Measurements from ENCODE around the gene FOSL1. TPM values are rescaled to one million over a fixed set of nuclear protein-coding genes. Genes with fewer than 3 reads are reported as not detected.

The FOSL1 gene
- total RNA-seq, 4 donors from 2014 or later = 3.2 to 47.2 (median 8.7) TPM; not detected in 1

DNA sequence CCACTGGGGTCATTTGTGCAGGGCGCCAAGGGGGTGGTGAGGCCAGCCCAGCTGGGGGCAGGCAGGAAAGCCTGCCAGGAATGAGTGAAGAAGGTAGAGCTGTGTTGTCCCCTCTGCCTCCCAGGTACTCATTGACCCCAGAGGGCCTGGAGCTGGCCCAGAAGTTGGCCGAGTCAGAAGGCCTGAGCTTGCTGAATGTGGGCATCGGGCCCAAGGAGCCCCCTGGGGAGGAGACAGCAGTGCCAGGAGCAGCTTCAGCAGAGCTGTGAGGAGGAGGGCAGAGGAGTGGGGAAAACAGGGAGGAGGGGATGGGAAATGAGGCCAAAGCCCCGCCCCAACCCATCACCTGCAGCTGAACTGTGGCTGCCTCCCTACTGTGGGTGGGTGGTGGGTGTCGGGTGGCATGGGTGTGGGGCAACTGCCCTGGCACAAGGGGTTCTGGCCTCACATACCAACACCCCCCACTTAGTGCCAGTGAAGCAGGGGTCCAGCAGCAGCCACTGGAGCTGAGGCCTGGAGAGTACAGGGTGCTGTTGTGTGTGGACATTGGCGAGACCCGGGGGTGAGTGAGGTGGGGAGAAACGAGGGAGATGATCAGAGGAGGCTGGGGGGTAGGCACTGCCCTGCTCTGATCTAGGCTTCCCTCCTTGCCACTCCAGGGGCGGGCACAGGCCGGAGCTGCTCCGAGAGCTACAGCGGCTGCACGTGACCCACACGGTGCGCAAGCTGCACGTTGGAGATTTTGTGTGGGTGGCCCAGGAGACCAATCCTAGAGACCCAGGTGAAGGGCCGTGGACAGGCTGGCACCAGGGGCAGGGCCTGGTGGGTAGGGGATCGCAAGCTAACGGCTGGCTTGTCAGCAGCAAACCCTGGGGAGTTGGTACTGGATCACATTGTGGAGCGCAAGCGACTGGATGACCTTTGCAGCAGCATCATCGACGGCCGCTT is 37.0 kb downstream of the FOSL1 start:
- Histone ChIP-seq H3K36me3 (peaks cover 35 to 69% (median 66%) of the 10 kb centered on the region in 4 donors), H3K27me3 (no peaks in the 10 kb centered on the region), H3K27ac (replicated peaks in 1 of 4) (peak overlapping the region; percentile 98 to 100 (median 98)), H3K9me3 (no peaks in the 10 kb centered on the region), H3K4me1 (peaks cover 22 to 71% (median 56%) of the 10 kb centered on the region in 4 donors), H3K4me3 (no peak overlapping the region)
- intact Hi-C loops (cut with DNase I) = no loop called here
- 75% methylated on average over 8 of the region's 24 CpGs for WGBS
- no peak for DNase-seq (ENCODE audit: extremely low spot score)
- no peak for TF ChIP-seq POLR2AphosphoS5 (IDR thresholded peaks at IDR 0.05)
- TF ChIP-seq POLR2A (IDR thresholded peaks at IDR 0.05; ENCODE audit: low read depth) = no peak
- no peak for TF ChIP-seq EP300 (IDR thresholded peaks at IDR 0.05)

DNA sequence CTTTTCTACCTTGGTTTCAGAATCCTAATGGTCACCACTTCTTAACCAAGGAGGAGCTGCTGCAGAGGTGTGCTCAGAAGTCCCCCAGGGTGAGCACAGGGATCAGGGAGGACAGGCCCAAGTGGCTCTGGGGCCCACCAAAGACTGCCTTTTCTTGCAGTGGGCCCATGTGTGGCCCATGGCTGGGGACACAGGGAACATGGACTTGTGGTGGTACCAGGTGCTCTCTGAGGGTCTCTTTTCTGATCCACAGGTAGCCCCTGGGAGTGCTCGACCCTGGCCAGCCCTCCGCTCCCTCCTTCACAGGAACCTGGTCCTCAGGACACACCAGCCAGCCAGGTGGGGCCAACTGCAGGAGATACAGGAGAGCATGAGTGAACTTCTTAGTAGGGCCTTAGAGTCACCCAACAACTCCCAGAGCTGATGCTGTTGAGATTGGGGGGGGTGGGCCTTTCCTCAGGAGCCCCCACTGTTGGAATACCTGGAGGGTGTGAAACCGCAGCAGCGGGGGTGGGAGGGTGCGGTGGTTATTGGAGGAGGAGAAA is 37.9 kb downstream of the FOSL1 start:
- Histone ChIP-seq H3K27ac (replicated peaks in 1 of 4) (peak overlapping the region; percentile 98 to 100 (median 98)), H3K9me3 (no peaks in the 10 kb centered on the region), H3K4me1 (peaks cover 22 to 62% (median 46%) of the 10 kb centered on the region in 4 donors), H3K4me3 (peak overlapping the region in 1 of 4 donors; percentile 98), H3K27me3 (no peaks in the 10 kb centered on the region), H3K36me3 (peaks cover 35 to 60% (median 57%) of the 10 kb centered on the region in 4 donors)
- intact Hi-C loops (cut with DNase I) = no loop called here
- no peak for DNase-seq (ENCODE audit: extremely low spot score)
- WGBS = 87% methylated on average over 4 of the region's 5 CpGs
- TF ChIP-seq POLR2A (IDR thresholded peaks at IDR 0.05; ENCODE audit: low read depth) = no peak
- TF ChIP-seq, protein P1, sequence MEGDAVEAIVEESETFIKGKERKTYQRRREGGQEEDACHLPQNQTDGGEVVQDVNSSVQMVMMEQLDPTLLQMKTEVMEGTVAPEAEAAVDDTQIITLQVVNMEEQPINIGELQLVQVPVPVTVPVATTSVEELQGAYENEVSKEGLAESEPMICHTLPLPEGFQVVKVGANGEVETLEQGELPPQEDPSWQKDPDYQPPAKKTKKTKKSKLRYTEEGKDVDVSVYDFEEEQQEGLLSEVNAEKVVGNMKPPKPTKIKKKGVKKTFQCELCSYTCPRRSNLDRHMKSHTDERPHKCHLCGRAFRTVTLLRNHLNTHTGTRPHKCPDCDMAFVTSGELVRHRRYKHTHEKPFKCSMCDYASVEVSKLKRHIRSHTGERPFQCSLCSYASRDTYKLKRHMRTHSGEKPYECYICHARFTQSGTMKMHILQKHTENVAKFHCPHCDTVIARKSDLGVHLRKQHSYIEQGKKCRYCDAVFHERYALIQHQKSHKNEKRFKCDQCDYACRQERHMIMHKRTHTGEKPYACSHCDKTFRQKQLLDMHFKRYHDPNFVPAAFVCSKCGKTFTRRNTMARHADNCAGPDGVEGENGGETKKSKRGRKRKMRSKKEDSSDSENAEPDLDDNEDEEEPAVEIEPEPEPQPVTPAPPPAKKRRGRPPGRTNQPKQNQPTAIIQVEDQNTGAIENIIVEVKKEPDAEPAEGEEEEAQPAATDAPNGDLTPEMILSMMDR (IDR thresholded peaks at IDR 0.05) = no peak
- no peak for TF ChIP-seq EP300 (IDR thresholded peaks at IDR 0.05)
- TF ChIP-seq POLR2AphosphoS5 (IDR thresholded peaks at IDR 0.05) = no peak

DNA sequence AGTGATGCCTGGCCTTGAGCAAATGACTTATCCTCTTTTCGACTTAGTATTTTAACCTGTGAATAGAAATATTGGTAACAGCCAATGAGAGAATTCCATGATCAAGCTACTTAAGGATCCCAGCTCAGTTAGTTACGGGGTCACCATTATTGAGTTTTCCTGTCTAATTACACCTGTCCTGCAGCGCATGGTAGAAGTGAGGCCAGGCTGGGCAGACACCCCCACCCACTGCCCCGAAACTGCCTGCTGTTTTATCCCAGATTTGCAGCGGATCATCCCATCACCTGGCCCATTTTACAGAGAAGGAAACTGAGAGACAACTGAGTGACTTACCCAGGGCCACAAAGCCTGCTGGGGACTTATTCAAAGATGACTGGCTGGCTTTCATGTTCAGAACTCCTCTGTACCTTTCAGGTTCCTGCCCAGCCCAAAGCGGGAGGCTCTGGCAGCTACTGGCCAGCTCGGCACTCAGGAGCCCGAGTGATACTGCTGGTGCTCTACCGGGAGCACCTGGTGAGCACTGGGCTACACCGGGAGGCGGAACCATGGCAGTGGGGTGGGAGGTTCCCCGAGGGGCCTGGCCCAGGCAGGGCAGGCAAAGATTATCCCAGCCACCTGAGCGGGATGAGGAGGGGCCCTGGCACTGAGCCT is 38.5 kb downstream of the FOSL1 start:
- no peaks in the 10 kb centered on the region for H3K27me3 ChIP-seq
- TF ChIP-seq POLR2AphosphoS5 (IDR thresholded peaks at IDR 0.05) = no peak
- no peak for TF ChIP-seq POLR2A (IDR thresholded peaks at IDR 0.05; ENCODE audit: low read depth)
- TF ChIP-seq, protein P1 (IDR thresholded peaks at IDR 0.05) = no peak
- TF ChIP-seq EP300 (IDR thresholded peaks at IDR 0.05) = no peak
- 81% methylated on average over 12 of the region's 13 CpGs for WGBS
- peak overlapping the region; percentile 98 to 100 (median 99) for H3K4me3 ChIP-seq
- no peaks in the 10 kb centered on the region for H3K9me3 ChIP-seq
- peak overlapping the region; percentile 98 to 100 (median 98) for H3K27ac ChIP-seq (replicated peaks in 1 of 4)
- no peak for DNase-seq (ENCODE audit: extremely low spot score)
- peaks cover 24 to 60% (median 48%) of the 10 kb centered on the region in 4 donors for H3K4me1 ChIP-seq
- peaks cover 35 to 56% (median 51%) of the 10 kb centered on the region in 4 donors for H3K36me3 ChIP-seq
- intact Hi-C loops (cut with DNase I) = no loop called here

DNA sequence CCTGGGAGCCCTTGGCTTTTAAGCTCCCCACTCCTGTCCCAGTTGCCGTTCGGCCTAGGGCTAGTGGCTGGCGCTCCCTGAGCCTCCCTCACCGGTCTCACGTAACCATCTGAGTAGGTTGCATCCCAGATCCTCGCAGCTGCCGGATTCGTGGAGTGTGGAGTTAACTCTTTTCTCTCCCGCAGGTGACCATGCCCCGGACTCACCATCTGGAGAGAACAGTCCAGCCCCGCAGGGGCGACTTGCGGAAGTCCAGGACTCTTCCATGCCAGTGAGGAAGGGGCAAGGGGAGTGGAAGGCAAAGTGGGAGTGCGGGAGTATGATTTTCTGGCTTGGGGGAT is 39.1 kb downstream of the FOSL1 start:
- DNase-seq (ENCODE audit: extremely low spot score) = no peak
- Histone ChIP-seq H3K27me3 (no peaks in the 10 kb centered on the region), H3K4me3 (peak overlapping the region; percentile 98 to 100 (median 99)), H3K27ac (replicated peaks in 1 of 4) (peak overlapping the region; percentile 98 to 100 (median 98)), H3K4me1 (peaks cover 30 to 65% (median 53%) of the 10 kb centered on the region in 4 donors), H3K9me3 (no peaks in the 10 kb centered on the region), H3K36me3 (peaks cover 31 to 56% (median 47%) of the 10 kb centered on the region in 4 donors)
- TF ChIP-seq POLR2A (IDR thresholded peaks at IDR 0.05; ENCODE audit: low read depth) = no peak
- TF ChIP-seq, protein P1 (IDR thresholded peaks at IDR 0.05) = no peak
- no peak for TF ChIP-seq POLR2AphosphoS5 (IDR thresholded peaks at IDR 0.05)
- TF ChIP-seq EP300 (IDR thresholded peaks at IDR 0.05) = no peak
- intact Hi-C loops (cut with DNase I) = no loop called here
- 50% methylated on average over 1 of the region's 14 CpGs for WGBS
